Mammary epithelial cell (primary cell): ENCODE results near the gene MAMDC4.

Experiments
- EZH2 ChIP-seq: IDR thresholded peaks from 2 replicates; pipeline ENCODE4 v1.6.1; 2012; ENCODE audit warnings: low read length, inconsistent platforms, borderline replicate concordance
- TF ChIP-seq, protein P1 (sequence below), 2 donors: IDR thresholded peaks in 1 of 2; conservative IDR thresholded peaks in 1 of 2; 2 replicates each; pipeline ENCODE4 v1.5.1; 2011 to 2012; ENCODE audit warnings: inconsistent platforms in 2 of 2, low read length in 2 of 2, mild to moderate bottlenecking in 2 of 2, control low read depth in 1 of 2, low read depth in 1 of 2; ENCODE audit not compliant: insufficient read depth in 1 of 2; ENCODE audit errors: extremely low read depth in 1 of 2

DNA sequence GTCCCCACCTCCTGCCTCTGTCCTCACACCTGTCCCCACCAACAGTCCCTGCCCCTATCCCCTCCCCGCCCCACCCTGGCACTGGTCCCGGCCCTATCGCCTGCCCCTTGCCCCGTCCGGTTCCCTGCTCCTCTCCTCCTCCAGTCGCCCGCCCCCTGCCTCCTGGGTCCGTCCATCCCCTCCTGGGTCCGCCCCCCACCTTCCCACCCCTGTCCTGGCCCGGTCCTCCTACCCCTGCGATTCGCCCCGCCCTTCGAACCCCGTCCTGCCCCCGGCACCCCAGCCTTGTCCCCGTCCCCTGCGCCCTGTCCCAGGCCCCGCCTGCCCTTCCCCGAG lies 13.6 kb downstream of the MAMDC4 start:
- no peak for TF ChIP-seq EZH2
- TF ChIP-seq, protein P1, sequence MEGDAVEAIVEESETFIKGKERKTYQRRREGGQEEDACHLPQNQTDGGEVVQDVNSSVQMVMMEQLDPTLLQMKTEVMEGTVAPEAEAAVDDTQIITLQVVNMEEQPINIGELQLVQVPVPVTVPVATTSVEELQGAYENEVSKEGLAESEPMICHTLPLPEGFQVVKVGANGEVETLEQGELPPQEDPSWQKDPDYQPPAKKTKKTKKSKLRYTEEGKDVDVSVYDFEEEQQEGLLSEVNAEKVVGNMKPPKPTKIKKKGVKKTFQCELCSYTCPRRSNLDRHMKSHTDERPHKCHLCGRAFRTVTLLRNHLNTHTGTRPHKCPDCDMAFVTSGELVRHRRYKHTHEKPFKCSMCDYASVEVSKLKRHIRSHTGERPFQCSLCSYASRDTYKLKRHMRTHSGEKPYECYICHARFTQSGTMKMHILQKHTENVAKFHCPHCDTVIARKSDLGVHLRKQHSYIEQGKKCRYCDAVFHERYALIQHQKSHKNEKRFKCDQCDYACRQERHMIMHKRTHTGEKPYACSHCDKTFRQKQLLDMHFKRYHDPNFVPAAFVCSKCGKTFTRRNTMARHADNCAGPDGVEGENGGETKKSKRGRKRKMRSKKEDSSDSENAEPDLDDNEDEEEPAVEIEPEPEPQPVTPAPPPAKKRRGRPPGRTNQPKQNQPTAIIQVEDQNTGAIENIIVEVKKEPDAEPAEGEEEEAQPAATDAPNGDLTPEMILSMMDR (conservative IDR thresholded peaks at IDR 0.05 in 1 of 2, IDR thresholded peaks at IDR 0.05 in 1 of 2; ENCODE audit: extremely low read depth in 1 of 2, insufficient read depth in 1 of 2, low read depth in 1 of 2, low read length in 2 of 2) = no peak
